H1 (cell line): ENCODE data around the gene AMN. TPM values are rescaled to one million over a fixed set of nuclear protein-coding genes. Genes with fewer than 3 reads are reported as not detected.

Experiments used
- CTCF ChIA-PET: fragments of 300-600 bp; sonication (Branson Sonifier 250); formaldehyde crosslinking; loops from one replicate; lab custom pipeline; 2021; ENCODE audit not compliant: partially characterized antibody; lab: Charles Lee
- POLR2A ChIA-PET: fragments of 300-600 bp; sonication (Branson Sonifier 250); formaldehyde crosslinking; loops from one replicate; lab custom pipeline; 2021; ENCODE audit warnings: inconsistent platforms; ENCODE audit not compliant: partially characterized antibody; lab: Charles Lee
- DNase-seq, 2 experiments: peaks; one replicate each; pipeline versions ENCODE4 v3.0.0 to v3.0.0-alpha.2; 2010 to 2022; ENCODE audit warnings: low spot score in 2 of 2, low read depth in 1 of 2, mixed read lengths in 1 of 2
- FAIRE-seq: peaks from 2 replicates; lab custom pipeline; 2011; peaks lifted over from hg19 to GRCh38; lab: Jason Lieb, UNC
- H2AFZ ChIP-seq: 2 replicates; pipeline ENCODE4 v1.8.1; 2012; ENCODE audit warnings: low read length, inconsistent platforms
- H2AK5ac ChIP-seq: 2 replicates; pipeline ENCODE4 v1.6.1; 2013; ENCODE audit warnings: low read depth, low read length
- H2BK120ac ChIP-seq: replicated peaks from 2 replicates; pipeline ENCODE3; 2013; ENCODE audit warnings: low read depth, low read length, inconsistent platforms
- H2BK12ac ChIP-seq: 2 replicates; pipeline ENCODE4 v1.6.1; 2013; ENCODE audit warnings: low read depth, low read length
- H2BK15ac ChIP-seq: 2 replicates; pipeline ENCODE4 v1.6.1; 2013; ENCODE audit warnings: low read length
- H2BK20ac ChIP-seq: 2 replicates; pipeline ENCODE4 v1.6.1; 2013; ENCODE audit warnings: low read length
- H2BK5ac ChIP-seq: 2 replicates; pipeline ENCODE4 v1.6.1; 2013; ENCODE audit warnings: low read depth, low read length
- H3K14ac ChIP-seq: 2 replicates; pipeline ENCODE4 v1.6.1; 2013; ENCODE audit warnings: inconsistent platforms; ENCODE audit not compliant: insufficient read length
- H3K18ac ChIP-seq: 2 replicates; pipeline ENCODE4 v1.6.1; 2013; ENCODE audit warnings: low read length; ENCODE audit errors: extremely low read depth
- H3K23ac ChIP-seq: 2 replicates; pipeline ENCODE4 v1.6.1; 2013; ENCODE audit warnings: inconsistent platforms; ENCODE audit not compliant: insufficient read length
- H3K23me2 ChIP-seq: 2 replicates; pipeline ENCODE4 v1.6.1; 2013; ENCODE audit warnings: low read depth, low read length
- H3K27ac ChIP-seq: 2 replicates; pipeline ENCODE4 v1.6.1; 2011; ENCODE audit warnings: low read depth, low read length, inconsistent platforms
- H3K27me3 ChIP-seq, 4 experiments: replicated peaks in 1 of 4; 1 replicate in 1 of 4; 2 replicates in 3 of 4; pipeline versions ENCODE4 v1.6.1 to v1.8.1; 2011 to 2013; ENCODE audit warnings: low read length in 3 of 4, mild to moderate bottlenecking in 3 of 4, inconsistent platforms in 2 of 4, mixed read lengths in 2 of 4, moderate library complexity in 1 of 4; ENCODE audit not compliant: control insufficient read depth in 3 of 4, insufficient read depth in 3 of 4; ENCODE audit errors: extremely low read depth in 1 of 4
- H3K36me3 ChIP-seq, 4 experiments: 2 replicates each; pipeline versions ENCODE4 v1.6.1 to v1.8.1; 2011 to 2013; ENCODE audit warnings: mild to moderate bottlenecking in 4 of 4, low read length in 3 of 4, moderate library complexity in 2 of 4, control low read depth in 1 of 4, inconsistent platforms in 1 of 4; ENCODE audit not compliant: insufficient read depth in 4 of 4, control insufficient read depth in 2 of 4
- H3K4ac ChIP-seq: replicated peaks from 2 replicates; pipeline ENCODE3; 2013; ENCODE audit warnings: low read length, low read depth, mixed read lengths, inconsistent platforms; ENCODE audit not compliant: insufficient read length
- H3K4me1 ChIP-seq, 4 experiments: replicated peaks in 1 of 4; 1 replicate in 1 of 4; 2 replicates in 3 of 4; pipeline versions ENCODE4 v1.6.1 to v1.8.1; 2011 to 2013; ENCODE audit warnings: low read length in 3 of 4, inconsistent platforms in 2 of 4, mixed read lengths in 1 of 4; ENCODE audit not compliant: insufficient read depth in 4 of 4, control insufficient read depth in 3 of 4
- H3K4me2 ChIP-seq, 2 experiments: 2 replicates each; pipeline versions ENCODE4 v1.6.1 to v1.8.1; 2011 to 2013; ENCODE audit warnings: low read depth in 2 of 2, low read length in 2 of 2, control low read depth in 1 of 2, inconsistent platforms in 1 of 2, mild to moderate bottlenecking in 1 of 2; ENCODE audit not compliant: insufficient read depth in 1 of 2
- H3K4me3 ChIP-seq, 4 experiments: fragments of 200-600, 300-600 bp in 1 of 4; sonication (generic), shearing (Covaris generic), sonication (Bioruptor Twin) in 1 of 4; 2 replicates each; pipeline versions ENCODE4 v1.5.1 to v1.8.1; 2011 to 2016; ENCODE audit warnings: low read length in 4 of 4, low read depth in 3 of 4, control low read depth in 2 of 4, inconsistent platforms in 2 of 4, mild to moderate bottlenecking in 2 of 4, mixed read lengths in 1 of 4, moderate library complexity in 1 of 4; ENCODE audit not compliant: insufficient read depth in 2 of 4; ENCODE audit errors: extremely low read depth in 1 of 4
- H3K56ac ChIP-seq: replicated peaks from 2 replicates; pipeline ENCODE3; 2013; ENCODE audit warnings: low read depth, mild to moderate bottlenecking, mixed read lengths, low read length, inconsistent platforms; ENCODE audit not compliant: insufficient read length
- H3K79me1 ChIP-seq: 2 replicates; pipeline ENCODE4 v1.6.1; 2013; ENCODE audit warnings: low read depth, low read length, control low read depth
- H3K79me2 ChIP-seq, 2 experiments: 2 replicates each; pipeline versions ENCODE4 v1.6.1 to v1.8.1; 2012 to 2013; ENCODE audit warnings: low read length in 2 of 2, mild to moderate bottlenecking in 2 of 2, inconsistent platforms in 1 of 2; ENCODE audit not compliant: insufficient read depth in 2 of 2, control insufficient read depth in 1 of 2
- H3K9ac ChIP-seq, 4 experiments: replicated peaks in 1 of 4; 1 replicate in 1 of 4; 2 replicates in 3 of 4; pipeline versions ENCODE4 v1.6.1 to v1.8.1; 2011 to 2013; ENCODE audit warnings: low read depth in 3 of 4, low read length in 3 of 4, control low read depth in 2 of 4, mild to moderate bottlenecking in 2 of 4, moderate library complexity in 2 of 4, inconsistent platforms in 1 of 4; ENCODE audit errors: extremely low read depth in 1 of 4
- H3K9me3 ChIP-seq, 2 experiments: 2 replicates each; pipeline versions ENCODE4 v1.6.1 to v1.8.1; 2012 to 2013; ENCODE audit warnings: mild to moderate bottlenecking in 2 of 2, moderate library complexity in 2 of 2, control low read depth in 1 of 2, inconsistent platforms in 1 of 2, low read depth in 1 of 2, low read length in 1 of 2, mixed read lengths in 1 of 2; ENCODE audit not compliant: insufficient read depth in 2 of 2
- H4K20me1 ChIP-seq, 2 experiments: replicated peaks in 1 of 2; 2 replicates each; pipeline versions ENCODE3 to v1.8.1; 2011 to 2013; ENCODE audit warnings: inconsistent platforms in 2 of 2, low read length in 2 of 2, mild to moderate bottlenecking in 1 of 2; ENCODE audit not compliant: insufficient read depth in 2 of 2, control insufficient read depth in 1 of 2
- H4K5ac ChIP-seq: 2 replicates; pipeline ENCODE4 v1.6.1; 2013; ENCODE audit warnings: low read length, low read depth, mixed read lengths, inconsistent platforms; ENCODE audit not compliant: insufficient read length
- H4K8ac ChIP-seq: 2 replicates; pipeline ENCODE4 v1.8.0; 2013; ENCODE audit warnings: mild to moderate bottlenecking, moderate library complexity, low read length, inconsistent platforms; ENCODE audit not compliant: insufficient read depth; ENCODE audit errors: extremely low read depth
- H4K91ac ChIP-seq: replicated peaks from 2 replicates; pipeline ENCODE3; 2013; ENCODE audit warnings: low read length, mixed read lengths, inconsistent platforms; ENCODE audit not compliant: insufficient read length
- ASH2L ChIP-seq: fragments of 200-600, 300-600 bp; sonication (generic); IDR thresholded peaks from one replicate; pipeline ENCODE4 v1.7.1; 2017; ENCODE audit warnings: low read length
- EP300 ChIP-seq, 2 experiments: IDR thresholded peaks; 1 replicate in 1 of 2; 2 replicates in 1 of 2; pipeline ENCODE4 v1.6.1; 2011 to 2012; ENCODE audit warnings: low read depth in 2 of 2, low read length in 2 of 2, mild to moderate bottlenecking in 2 of 2, borderline replicate concordance in 1 of 2, inconsistent platforms in 1 of 2, moderate library complexity in 1 of 2
- FOSL1 ChIP-seq: IDR thresholded peaks from 2 replicates; pipeline ENCODE4 v1.6.1; 2011; ENCODE audit warnings: mild to moderate bottlenecking, low read depth, low read length, moderate library complexity; ENCODE audit not compliant: insufficient read depth
- HDAC2 ChIP-seq, 2 experiments: fragments of 300-600 bp in 1 of 2; sonication (generic) in 1 of 2; IDR thresholded peaks; 2 replicates each; pipeline ENCODE4 v1.6.1; 2011 to 2012; ENCODE audit warnings: low read depth in 2 of 2, low read length in 2 of 2, mild to moderate bottlenecking in 2 of 2, moderate library complexity in 2 of 2, borderline replicate concordance in 1 of 2, inconsistent platforms in 1 of 2
- JUN ChIP-seq: IDR thresholded peaks from 2 replicates; pipeline ENCODE4 v1.6.1; 2011; ENCODE audit warnings: low read depth, mild to moderate bottlenecking, improper control_type of control experiment, low read length
- MAFK ChIP-seq: IDR thresholded peaks from 2 replicates; pipeline ENCODE4 v1.6.1; 2012; ENCODE audit warnings: low read depth, mild to moderate bottlenecking, improper control_type of control experiment, low read length
- NANOG ChIP-seq: IDR thresholded peaks from 2 replicates; pipeline ENCODE4 v1.6.1; 2011; ENCODE audit warnings: low read length, low read depth, mild to moderate bottlenecking, inconsistent platforms; ENCODE audit not compliant: insufficient read depth, poor library complexity, severe bottlenecking
- RFX5 ChIP-seq: IDR thresholded peaks from 2 replicates; pipeline ENCODE4 v1.6.1; 2011; ENCODE audit warnings: low read depth, low read length, improper control_type of control experiment, borderline replicate concordance
- RNF2 ChIP-seq: fragments of 200-900, 300-1000 bp; sonication (generic); IDR thresholded peaks from 2 replicates; pipeline ENCODE4 v1.7.1; 2016; ENCODE audit warnings: borderline replicate concordance, low read depth, mild to moderate bottlenecking, antibody characterized with exemption, low read length; ENCODE audit not compliant: poor library complexity, severe bottlenecking; ENCODE audit errors: missing control alignments
- RXRA ChIP-seq: IDR thresholded peaks from 2 replicates; pipeline ENCODE4 v1.6.1; 2011; ENCODE audit warnings: low read depth, mild to moderate bottlenecking, low read length, moderate library complexity; ENCODE audit not compliant: insufficient read depth
- SP1 ChIP-seq: IDR thresholded peaks from 2 replicates; pipeline ENCODE4 v1.6.1; 2011; ENCODE audit warnings: low read depth, low read length
- WGBS, 2 experiments: shearing (Covaris generic) in 1 of 2; methylation state at CpG; one replicate each; pipeline versions ENCODE4 v1.1.6 to v1.1.7; 2013 to 2015; ENCODE audit warnings: low lambda C conversion rate in 2 of 2, mixed read lengths in 2 of 2, inconsistent platforms in 1 of 2, low coverage in 1 of 2, missing lambda C conversion rate in 1 of 2; ENCODE audit not compliant: insufficient replicate concordance in 2 of 2, insufficient coverage in 1 of 2, insufficient read length in 1 of 2; ENCODE audit errors: extremely low coverage in 1 of 2, missing lambda C conversion rate in 1 of 2; 5-methylcytosine and 5-hydroxymethylcytosine counted together
- polyA plus RNA-seq, 7 experiments: library from polyadenylated mRNA; depleted of rRNA in 3 of 7; stranded (reverse) in 5 of 7; unstranded in 2 of 7; fragments of >200 nt in 5 of 7; fragments of 200-250 nt in 2 of 7; gene quantifications; 1 replicate in 5 of 7; 2 replicates in 1 of 7; 4 replicates in 1 of 7; pipeline versions ENCODE4 v1.2.1 to v1.2.3, GENCODE V29; 2011 to 2013; ENCODE audit warnings: missing spikeins in 2 of 7, mixed read lengths in 2 of 7
- total RNA-seq: library from RNA; stranded (reverse); fragmentation: NEBNext Ultra II Directional; extraction: Animal tissue kit (Norgen Biotek cat#: 25700); gene quantifications from 2 replicates; pipeline ENCODE4 v1.2.1, GENCODE V29; 2021

The AMN gene
- total and polyA plus RNA-seq, 2 of the 8 experiments (the other 6 are each of a cell fraction or from before 2014, with no cell fraction given) = 0.77 to 1.5 TPM

DNA sequence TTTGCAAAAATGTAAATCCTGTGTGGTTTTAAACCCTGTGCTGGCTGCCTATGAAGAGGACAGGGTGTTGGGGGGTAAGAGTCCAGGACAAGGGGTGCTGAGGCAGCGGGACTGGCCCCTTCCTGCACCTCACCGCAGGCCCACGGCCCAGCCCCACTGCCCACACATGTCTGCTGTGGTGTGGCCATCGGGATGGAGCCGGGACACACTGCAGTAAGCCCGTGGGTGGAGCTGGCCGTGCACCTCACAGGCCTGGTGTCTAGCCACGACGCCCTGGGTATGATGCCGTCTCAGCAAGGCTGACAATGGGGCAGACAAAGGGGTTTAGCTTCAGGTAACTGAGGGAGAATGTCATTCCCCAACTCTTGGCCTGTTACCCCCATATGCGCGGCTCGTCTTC, 19.6 kb downstream of the AMN start:
- Histone ChIP-seq H4K91ac (no peak overlapping the region), H3K9me3 (no peaks in the 10 kb centered on the region), H3K36me3 (peaks cover 5 to 54% (median 32%) of the 10 kb centered on the region in 4 experiments), H3K27ac (no peak overlapping the region), H3K18ac (no peak overlapping the region), H2BK12ac (no peak overlapping the region), H3K4me2 (no peak overlapping the region), H3K14ac (no peak overlapping the region), H2BK15ac (no peak overlapping the region), H4K8ac (no peak overlapping the region), H4K20me1 (peaks cover 0 to 6% of the 10 kb centered on the region in 2 experiments), H3K4ac (no peak overlapping the region), H3K56ac (no peak overlapping the region), H4K5ac (no peak overlapping the region), H3K4me3 (no peak overlapping the region), H2BK120ac (no peak overlapping the region), H3K23ac (no peak overlapping the region), H3K79me2 (no peaks in the 10 kb centered on the region), H2AK5ac (no peak overlapping the region), H3K27me3 (no peaks in the 10 kb centered on the region), H3K79me1 (no peaks in the 10 kb centered on the region), H3K4me1 (no peaks in the 10 kb centered on the region), H2BK20ac (no peak overlapping the region), H2AFZ (no peak overlapping the region)
- WGBS, 2 experiments = 94% methylated on average over 13 of the region's 13 CpGs; no CpG with 5 or more reads in 1 of the 2 experiments
- no peak for DNase-seq
- FAIRE-seq = no peak
- CTCF ChIA-PET = interaction anchor here (1.4 kb wide), 1 partner anchor 247 kb away, joined by 4 read pairs; no protein-coding TSS in a partner anchor
- no peak for TF ChIP-seq RFX5
- TF ChIP-seq ASH2L = no peak
- no peak for TF ChIP-seq NANOG
- no peak for TF ChIP-seq EP300 (IDR thresholded peaks at IDR 0.05; ENCODE audit: borderline replicate concordance in 1 of 2, low read depth in 2 of 2, low read length in 2 of 2)
- TF ChIP-seq MAFK = no peak
- TF ChIP-seq JUN = no peak
- TF ChIP-seq RXRA = no peak
- no peak for TF ChIP-seq RNF2
- no peak for TF ChIP-seq HDAC2 (IDR thresholded peaks at IDR 0.05; ENCODE audit: borderline replicate concordance in 1 of 2, low read depth in 2 of 2, low read length in 2 of 2)
- no peak for TF ChIP-seq SP1
- TF ChIP-seq FOSL1 = no peak
- TF ChIP-seq, all 59 proteins: peak for 0
- no peak overlapping the region for H2BK5ac ChIP-seq
- POLR2A ChIA-PET = no interaction called here
- no peak overlapping the region for H3K9ac ChIP-seq
- H3K23me2 ChIP-seq = no peaks in the 10 kb centered on the region
